GM21528 (cell line): ENCODE data around the gene FAP.

Experiments
- ATAC-seq: cut with Tn5 transposase; IDR thresholded peaks from one replicate; pipeline ENCODE4 v1.9.1; 2021; ENCODE audit warnings: mild to moderate bottlenecking, moderate library complexity; ENCODE audit not compliant: unreplicated experiment, low FRiP score

Gene FAP

GRCh38 chr2:162244541-162245031, 1.3 kb upstream of the FAP start:
- no peak for ATAC-seq

GRCh38 chr2:162243715-162244114, 470 bp upstream of the FAP start:
- ATAC-seq = no peak

- no peak for ATAC-seq
Observed at GRCh38 chr2:162242586-162243280, 512 bp downstream of the FAP start.

- no peak for ATAC-seq
Observed at GRCh38 chr2:162241571-162241970, 1.7 kb downstream of the FAP start.

GRCh38 chr2:162234620-162235462, 8.4 kb downstream of the FAP start:
- no peak for ATAC-seq

GRCh38 chr2:162233197-162233596, 10.0 kb downstream of the FAP start:
- no peak for ATAC-seq

- ATAC-seq = no peak
Observed at GRCh38 chr2:162232671-162233070, 10.6 kb downstream of the FAP start.

GRCh38 chr2:162232027-162232426, 11.2 kb downstream of the FAP start:
- ATAC-seq = no peak

- ATAC-seq = no peak
Observed at GRCh38 chr2:162230761-162231160, 12.5 kb downstream of the FAP start.

- no peak for ATAC-seq
Observed at GRCh38 chr2:162226836-162227235, 16.4 kb downstream of the FAP start.

- ATAC-seq = peak; percentile 94
Observed at GRCh38 chr2:162221064-162221463, 22.2 kb downstream of the FAP start.

GRCh38 chr2:162220368-162220767, 22.9 kb downstream of the FAP start:
- ATAC-seq = no peak

GRCh38 chr2:162219426-162219825, 23.8 kb downstream of the FAP start:
- ATAC-seq = no peak

GRCh38 chr2:162217598-162217997, 25.6 kb downstream of the FAP start:
- ATAC-seq = no peak

- ATAC-seq = no peak
Observed at GRCh38 chr2:162215162-162215561, 28.1 kb downstream of the FAP start.

- no peak for ATAC-seq
Observed at GRCh38 chr2:162212366-162212765, 30.9 kb downstream of the FAP start.

- no peak for ATAC-seq
Observed at GRCh38 chr2:162211732-162212131, 31.5 kb downstream of the FAP start.

GRCh38 chr2:162210385-162210784, 32.9 kb downstream of the FAP start:
- no peak for ATAC-seq

- no peak for ATAC-seq
Observed at GRCh38 chr2:162202203-162202602, 41.0 kb downstream of the FAP start.

GRCh38 chr2:162200636-162201035, 42.6 kb downstream of the FAP start:
- ATAC-seq = no peak

- no peak for ATAC-seq
Observed at GRCh38 chr2:162199913-162200312, 43.3 kb downstream of the FAP start.

GRCh38 chr2:162198239-162198638, 45.0 kb downstream of the FAP start:
- no peak for ATAC-seq
